ENCODE data around the gene SYVN1. TPM values are rescaled to one million over a fixed set of nuclear protein-coding genes. Genes with fewer than 3 reads are reported as not detected.

Gene SYVN1
- total RNA-seq, 1 donor from 2014 or later, result 42.5 TPM

DNA sequence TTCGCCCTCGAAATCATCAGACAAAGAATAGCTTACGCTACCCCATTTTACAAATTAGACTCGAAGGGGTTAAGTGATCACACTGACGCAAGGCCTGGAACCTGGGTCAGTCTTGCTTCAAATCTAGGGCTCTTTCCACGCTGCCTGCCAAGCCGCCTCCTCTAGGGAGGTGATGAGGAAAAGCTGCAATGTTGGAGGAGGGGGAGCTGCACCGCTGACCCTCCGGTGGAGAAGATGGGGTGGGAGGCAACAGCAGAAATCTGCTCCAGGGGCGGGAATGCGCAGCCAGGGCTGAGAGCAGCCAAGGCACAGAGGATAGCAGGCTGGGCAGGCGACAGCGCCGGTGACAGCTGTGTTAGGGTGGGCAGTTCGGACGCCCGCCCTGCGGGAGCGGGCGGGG lies 595 bp downstream of the SYVN1 start:
- Histone ChIP-seq H3K4me3 (peak overlapping the region; percentile 87 to 89), H3K27me3 (no peaks in the 10 kb centered on the region), H3K36me3 (peaks cover 0 to 38% of the 10 kb centered on the region in 2 donors), H3K27ac (peak overlapping the region; percentile 94), H3K9me3 (no peaks in the 10 kb centered on the region), H3K4me1 (peaks cover 30% of the 10 kb centered on the region)
- TF ChIP-seq, protein P1, sequence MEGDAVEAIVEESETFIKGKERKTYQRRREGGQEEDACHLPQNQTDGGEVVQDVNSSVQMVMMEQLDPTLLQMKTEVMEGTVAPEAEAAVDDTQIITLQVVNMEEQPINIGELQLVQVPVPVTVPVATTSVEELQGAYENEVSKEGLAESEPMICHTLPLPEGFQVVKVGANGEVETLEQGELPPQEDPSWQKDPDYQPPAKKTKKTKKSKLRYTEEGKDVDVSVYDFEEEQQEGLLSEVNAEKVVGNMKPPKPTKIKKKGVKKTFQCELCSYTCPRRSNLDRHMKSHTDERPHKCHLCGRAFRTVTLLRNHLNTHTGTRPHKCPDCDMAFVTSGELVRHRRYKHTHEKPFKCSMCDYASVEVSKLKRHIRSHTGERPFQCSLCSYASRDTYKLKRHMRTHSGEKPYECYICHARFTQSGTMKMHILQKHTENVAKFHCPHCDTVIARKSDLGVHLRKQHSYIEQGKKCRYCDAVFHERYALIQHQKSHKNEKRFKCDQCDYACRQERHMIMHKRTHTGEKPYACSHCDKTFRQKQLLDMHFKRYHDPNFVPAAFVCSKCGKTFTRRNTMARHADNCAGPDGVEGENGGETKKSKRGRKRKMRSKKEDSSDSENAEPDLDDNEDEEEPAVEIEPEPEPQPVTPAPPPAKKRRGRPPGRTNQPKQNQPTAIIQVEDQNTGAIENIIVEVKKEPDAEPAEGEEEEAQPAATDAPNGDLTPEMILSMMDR (IDR thresholded peaks at IDR 0.05), result no peak
- TF ChIP-seq POLR2A (IDR thresholded peaks at IDR 0.05), result no peak
- TF ChIP-seq POLR2AphosphoS5 (IDR thresholded peaks at IDR 0.05; ENCODE audit: insufficient read depth in 1 of 2, low read depth in 1 of 2), result no peak
- intact Hi-C loops (cut with DNase I), result loop anchor here (2.0 kb wide), 1 partner anchor 47 kb away; the partner anchor contains the start of gene CAPN1
- no peak for DNase-seq (ENCODE audit: extremely low spot score in 2 of 2)

DNA sequence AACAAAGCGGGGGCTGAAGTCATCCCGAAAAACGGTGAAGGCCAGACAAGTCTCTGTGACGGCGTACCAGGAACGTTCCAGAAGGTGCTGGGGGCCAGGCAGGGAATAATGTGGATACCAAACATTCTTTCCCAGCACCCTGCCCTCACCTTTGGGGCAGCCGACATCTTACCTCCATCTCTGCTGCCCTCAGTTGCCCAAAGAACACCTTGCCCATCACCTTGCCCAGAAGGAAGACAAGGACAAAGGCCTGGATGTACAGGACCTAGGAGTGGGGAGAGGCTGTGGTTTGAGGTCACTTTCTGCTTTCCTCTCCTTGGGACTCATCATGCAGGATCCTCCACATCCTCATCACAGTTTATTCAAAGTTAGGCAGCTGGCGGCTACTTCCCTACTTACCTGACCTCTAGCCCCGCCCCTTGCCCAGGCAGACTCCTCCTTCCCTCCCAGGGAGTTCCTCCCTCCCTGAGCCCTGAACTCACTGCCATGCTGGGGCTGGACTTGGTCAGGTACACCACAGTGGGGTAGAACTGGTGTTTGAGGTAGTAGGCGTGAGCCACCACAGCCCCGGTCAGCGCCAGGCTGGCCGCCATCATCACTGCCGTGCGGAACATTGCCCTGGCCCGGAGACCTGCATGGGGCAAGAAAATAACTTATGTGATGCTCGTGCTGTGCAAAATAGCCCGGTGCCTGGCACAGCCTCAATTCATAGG lies 1.2 kb downstream of the SYVN1 start:
- TF ChIP-seq POLR2AphosphoS5 (IDR thresholded peaks at IDR 0.05; ENCODE audit: insufficient read depth in 1 of 2, low read depth in 1 of 2), result no peak
- no peak for TF ChIP-seq POLR2A (IDR thresholded peaks at IDR 0.05)
- TF ChIP-seq, protein P1 (IDR thresholded peaks at IDR 0.05), result no peak
- Histone ChIP-seq H3K36me3 (peaks cover 0 to 44% of the 10 kb centered on the region in 2 donors), H3K4me1 (peaks cover 30% of the 10 kb centered on the region), H3K4me3 (peak overlapping the region; percentile 87 to 89), H3K27ac (peak overlapping the region; percentile 94), H3K9me3 (no peaks in the 10 kb centered on the region), H3K27me3 (no peaks in the 10 kb centered on the region)
- intact Hi-C loops (cut with DNase I), result no loop called here
- DNase-seq (ENCODE audit: extremely low spot score in 2 of 2), result no peak

DNA sequence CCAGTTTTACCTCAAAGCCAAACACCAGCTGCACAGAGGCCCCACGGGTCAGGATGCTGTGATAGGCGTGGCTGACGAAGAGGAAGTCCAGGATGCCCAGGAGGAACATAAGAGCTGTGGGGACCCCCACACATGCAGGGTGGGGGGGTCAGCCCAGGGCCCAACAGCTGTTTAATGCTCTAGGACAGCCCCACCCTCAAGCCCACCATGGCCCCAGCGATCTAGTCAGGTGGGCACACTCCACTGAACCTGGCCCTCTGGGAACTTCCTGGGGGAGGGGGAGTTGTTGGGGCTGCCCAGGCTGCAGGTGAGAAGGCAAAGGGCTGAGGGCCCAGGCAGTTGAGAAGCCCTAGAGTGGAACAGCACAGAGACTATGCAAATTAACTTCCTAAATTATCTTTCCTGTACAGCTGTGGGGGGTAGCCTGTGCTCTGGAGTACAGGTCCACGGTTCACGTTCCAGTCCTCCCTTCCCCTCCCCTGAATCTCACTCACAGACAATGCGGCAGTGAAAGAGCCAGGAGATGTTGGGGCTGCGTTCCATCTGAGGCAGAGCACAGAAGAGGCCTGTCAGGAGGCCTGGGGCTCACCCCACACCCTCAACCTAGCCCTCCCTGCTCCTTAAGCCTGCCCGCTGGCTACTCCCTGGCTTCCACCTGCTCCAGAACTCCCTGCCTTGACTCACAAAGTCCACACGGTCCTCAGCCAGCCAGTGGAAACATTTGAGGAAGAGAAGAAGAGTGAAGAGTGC lies 1.9 kb downstream of the SYVN1 start:
- Histone ChIP-seq H3K36me3 (peaks cover 0 to 51% of the 10 kb centered on the region in 2 donors), H3K27me3 (no peaks in the 10 kb centered on the region), H3K4me3 (no peak overlapping the region), H3K4me1 (peaks cover 30% of the 10 kb centered on the region), H3K27ac (no peak overlapping the region), H3K9me3 (no peaks in the 10 kb centered on the region)
- intact Hi-C loops (cut with DNase I), result no loop called here
- DNase-seq (ENCODE audit: extremely low spot score in 2 of 2), result peak in 1 of 2 donors; percentile 81
- TF ChIP-seq, protein P1 (IDR thresholded peaks at IDR 0.05), result no peak
- TF ChIP-seq POLR2A (IDR thresholded peaks at IDR 0.05) (no peak), POLR2AphosphoS5 (IDR thresholded peaks at IDR 0.05; ENCODE audit: insufficient read depth in 1 of 2, low read depth in 1 of 2) (no peak)

DNA sequence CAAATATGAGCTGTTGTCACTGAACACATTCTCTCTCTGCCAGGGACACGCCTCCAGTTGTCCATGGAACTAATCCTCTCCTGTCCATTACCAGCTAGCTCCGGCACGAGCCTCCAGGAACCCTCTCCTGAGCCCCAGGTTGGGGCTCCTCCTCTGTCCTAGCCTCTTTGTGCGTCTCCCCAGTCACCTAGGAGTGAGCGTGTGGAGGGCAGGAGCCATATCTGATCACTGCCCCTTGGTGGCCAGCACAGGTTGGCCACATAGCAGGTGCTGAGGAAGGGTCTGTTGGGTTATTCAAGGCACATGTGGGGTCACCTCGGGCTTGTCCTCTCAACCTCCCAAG lies 2.5 kb downstream of the SYVN1 start:
- Histone ChIP-seq H3K27me3 (no peaks in the 10 kb centered on the region), H3K9me3 (no peaks in the 10 kb centered on the region), H3K4me3 (no peak overlapping the region), H3K27ac (no peak overlapping the region), H3K4me1 (peaks cover 30% of the 10 kb centered on the region), H3K36me3 (peaks cover 0 to 57% of the 10 kb centered on the region in 2 donors)
- TF ChIP-seq, protein P1 (IDR thresholded peaks at IDR 0.05), result no peak
- TF ChIP-seq POLR2A (IDR thresholded peaks at IDR 0.05), result no peak
- TF ChIP-seq POLR2AphosphoS5 (IDR thresholded peaks at IDR 0.05; ENCODE audit: insufficient read depth in 1 of 2, low read depth in 1 of 2), result no peak
- intact Hi-C loops (cut with DNase I), result no loop called here
- no peak for DNase-seq (ENCODE audit: extremely low spot score in 2 of 2)

DNA sequence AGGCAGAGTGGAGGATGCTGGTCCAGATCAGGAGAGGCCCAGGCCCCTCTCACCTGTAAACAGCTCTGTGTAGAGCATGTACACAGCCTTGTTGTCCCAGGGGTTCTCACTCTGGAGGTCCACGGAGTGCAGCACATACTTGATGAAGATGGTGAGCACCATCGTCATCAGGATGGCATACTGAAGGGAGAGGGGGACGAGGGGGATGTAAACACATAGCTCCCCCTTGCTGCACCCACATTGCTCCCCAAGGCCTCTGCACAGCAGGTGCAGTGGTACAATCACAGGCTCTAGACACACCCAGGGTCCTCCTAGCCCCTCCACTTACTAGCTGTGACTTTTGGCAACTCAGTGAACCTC lies 2.9 kb downstream of the SYVN1 start:
- Histone ChIP-seq H3K4me3 (no peak overlapping the region), H3K27me3 (no peaks in the 10 kb centered on the region), H3K4me1 (peaks cover 30% of the 10 kb centered on the region), H3K9me3 (no peaks in the 10 kb centered on the region), H3K36me3 (peaks cover 0 to 60% of the 10 kb centered on the region in 2 donors), H3K27ac (no peak overlapping the region)
- no peak for DNase-seq (ENCODE audit: extremely low spot score in 2 of 2)
- no peak for TF ChIP-seq POLR2AphosphoS5 (IDR thresholded peaks at IDR 0.05; ENCODE audit: insufficient read depth in 1 of 2, low read depth in 1 of 2)
- TF ChIP-seq, protein P1 (IDR thresholded peaks at IDR 0.05), result no peak
- TF ChIP-seq POLR2A (IDR thresholded peaks at IDR 0.05), result no peak
- intact Hi-C loops (cut with DNase I), result no loop called here
